Right ventricle myocardium superior (tissue), 1 donor: ENCODE data around the gene EPS8. TPM values are rescaled to one million over a fixed set of nuclear protein-coding genes. Genes with fewer than 3 reads are reported as not detected.

ENCODE experiments used
- ATAC-seq: fragments of 200-7000 bp; cut with Tn5 transposase; one replicate; pipeline ENCODE4 v1.9.1; 2020; ENCODE audit warnings: mild to moderate bottlenecking; ENCODE audit not compliant: poor library complexity
- DNase-seq: peaks from one replicate; pipeline ENCODE4 v3.0.0-alpha.2; 2020
- intact Hi-C: fragments of 100-400 bp; cut with DNase I; formaldehyde crosslinking; loops from one replicate; pipeline ENCODE4 v1.11.2; 2022
- total RNA-seq: library from RNA; stranded (reverse); fragmentation: NEBNext Ultra II Directional; extraction: Animal tissue kit (Norgen Biotek cat#: 25700); gene quantifications from one replicate; pipeline ENCODE4 v1.2.1, GENCODE V29; 2021
- donor health status: DM: no; HTN: yes; CAD: no; lungs with severe emphysema.

The EPS8 gene
- total RNA-seq, 1 donor from 2014 or later: 17.5 TPM

DNA sequence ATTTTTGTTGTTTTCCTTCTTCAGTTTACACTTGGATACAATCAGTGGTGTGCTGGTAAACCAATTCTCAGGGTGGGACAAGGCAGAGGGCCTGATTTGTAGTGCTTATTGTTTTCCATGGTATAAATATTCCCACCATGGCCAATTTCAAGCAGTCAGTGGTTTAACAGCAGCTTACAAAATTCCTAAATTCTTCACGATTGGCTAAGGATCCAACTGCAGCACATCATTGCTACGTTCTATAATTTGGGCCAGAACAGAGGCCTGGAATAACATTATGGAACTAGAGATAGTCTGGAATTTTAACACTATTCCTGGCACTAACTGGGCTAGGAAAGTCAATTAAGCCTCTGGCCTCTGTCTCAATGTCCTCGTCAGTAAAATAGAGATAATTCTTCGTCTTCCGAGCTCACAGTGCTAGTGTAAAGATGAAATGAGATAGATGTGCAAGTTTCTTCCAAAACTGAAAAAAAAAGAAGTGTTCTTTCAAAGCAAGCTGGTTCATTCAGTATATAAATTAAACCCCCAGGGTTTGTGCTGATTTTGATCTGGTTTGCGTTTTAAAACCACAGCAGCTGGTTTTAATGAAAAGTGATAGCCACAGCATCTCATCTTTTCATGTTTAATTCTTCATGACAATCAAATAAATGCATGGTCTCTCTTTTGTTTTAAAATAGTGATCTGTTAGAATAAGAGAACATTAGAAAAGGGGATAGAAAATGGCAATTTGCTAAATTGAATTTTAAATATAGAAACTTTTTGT, 104.1 kb downstream of the EPS8 start:
- DNase-seq (no peak), ATAC-seq (no peak)
- intact Hi-C loops: no loop called here

- DNase-seq: no peak
- ATAC-seq: no peak
- intact Hi-C loops: no loop called here
These were observed 106.4 kb downstream of the EPS8 start for GRCh38 chr12:15682826-15683225.

DNA sequence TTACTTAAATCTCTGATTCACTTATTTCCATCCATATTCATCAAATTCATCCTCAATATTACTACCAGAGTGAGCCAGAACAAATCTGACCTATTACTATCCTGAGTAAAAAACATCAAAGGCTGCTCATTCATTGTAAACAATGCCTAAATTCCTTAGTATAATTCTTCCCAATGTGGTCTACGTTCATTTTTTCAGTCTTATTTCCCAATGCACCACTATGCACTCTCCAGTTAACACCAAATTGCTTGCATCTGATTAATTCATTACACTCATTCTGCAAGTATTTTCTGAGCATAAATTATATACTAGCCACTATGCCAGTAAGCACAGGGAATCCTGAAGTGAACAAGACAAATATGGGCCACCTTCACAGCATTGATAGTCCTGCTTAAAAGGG, 110.0 kb downstream of the EPS8 start:
- no peak for ATAC-seq
- DNase-seq: no peak
- intact Hi-C loops: no loop called here

DNA sequence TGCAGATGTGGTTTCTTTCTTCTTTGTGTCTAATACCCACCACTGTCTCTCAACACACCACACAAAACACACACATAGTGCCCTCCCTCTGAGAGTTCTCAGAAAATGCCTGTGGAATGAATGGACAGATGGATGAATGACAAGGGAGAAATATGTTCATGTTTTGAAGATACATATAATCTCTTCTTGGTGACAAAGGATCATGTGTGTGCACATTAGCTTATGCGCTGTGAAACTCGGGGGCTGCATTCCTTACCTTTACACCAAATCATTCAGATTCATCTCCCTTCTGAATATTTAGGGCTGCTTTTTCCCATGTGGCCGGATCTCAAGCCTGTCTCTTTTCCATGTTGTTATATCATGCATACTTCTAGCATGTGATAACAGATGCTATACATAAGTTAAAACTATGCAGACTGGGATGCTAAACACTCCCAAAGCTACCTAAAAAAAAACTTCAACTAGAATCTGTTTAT, 111.4 kb downstream of the EPS8 start:
- DNase-seq (no peak), ATAC-seq (no peak)
- intact Hi-C loops: no loop called here

GRCh38 chr12:15677228-15677627, 112.0 kb downstream of the EPS8 start:
- intact Hi-C loops: no loop called here
- ATAC-seq (no peak), DNase-seq (no peak)

- intact Hi-C loops: no loop called here
- DNase-seq: no peak
- ATAC-seq: no peak
These were observed 116.4 kb downstream of the EPS8 start for GRCh38 chr12:15672671-15673270.

DNA sequence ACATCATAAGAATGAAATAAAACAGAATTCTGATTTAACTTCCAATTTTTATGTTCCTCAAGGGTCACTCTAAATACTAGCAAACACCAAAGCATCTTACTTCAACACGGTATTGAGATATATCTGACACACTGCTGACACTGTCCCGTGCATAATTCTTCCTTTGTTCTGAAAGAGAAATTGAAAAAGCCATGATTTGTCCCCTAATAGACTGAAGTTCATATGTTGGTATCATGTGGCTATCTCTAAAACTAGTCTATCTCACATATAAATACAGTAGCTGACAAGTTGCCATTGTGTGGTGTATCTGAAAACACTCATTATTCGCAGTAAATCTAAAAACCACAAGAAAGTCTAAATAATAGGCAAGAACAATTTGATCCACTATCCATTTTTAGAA, 118.4 kb downstream of the EPS8 start:
- intact Hi-C loops: no loop called here
- DNase-seq: no peak
- no peak for ATAC-seq

DNA sequence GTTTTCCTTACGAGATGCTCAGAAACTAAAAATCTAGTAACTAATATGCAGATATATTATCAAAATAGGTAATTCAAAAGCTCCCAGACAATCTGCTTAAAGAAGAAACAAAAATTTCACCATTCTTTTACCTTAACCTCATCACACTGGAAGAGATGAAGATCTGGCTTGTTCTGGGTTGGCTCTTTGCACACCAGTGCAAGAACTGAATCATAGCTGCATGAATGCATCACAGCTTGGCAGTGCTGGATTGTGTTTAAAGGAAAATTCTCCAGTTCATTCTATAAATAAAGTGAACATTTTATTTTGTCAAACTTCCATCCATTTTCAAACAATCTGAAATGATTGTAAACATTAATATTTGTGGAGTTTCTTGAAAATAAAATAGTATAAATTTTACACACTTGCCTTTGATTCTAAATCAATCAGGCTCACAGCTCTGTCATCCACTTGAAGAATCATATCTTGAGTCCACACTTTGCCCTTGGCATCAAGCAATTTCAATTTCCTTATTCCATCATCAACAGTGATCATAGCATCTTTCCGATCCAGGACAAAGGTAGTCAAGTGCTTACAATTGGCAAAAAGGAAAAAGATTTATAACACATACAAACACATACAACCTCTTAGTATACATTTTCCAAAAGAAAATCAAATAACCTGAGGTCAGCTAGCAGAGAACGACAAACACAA, 119.8 kb downstream of the EPS8 start:
- DNase-seq: no peak
- no peak for ATAC-seq
- intact Hi-C loops: no loop called here

- no peak for DNase-seq
- intact Hi-C loops: no loop called here
These were observed 124.7 kb downstream of the EPS8 start for GRCh38 chr12:15664491-15664890.

DNA sequence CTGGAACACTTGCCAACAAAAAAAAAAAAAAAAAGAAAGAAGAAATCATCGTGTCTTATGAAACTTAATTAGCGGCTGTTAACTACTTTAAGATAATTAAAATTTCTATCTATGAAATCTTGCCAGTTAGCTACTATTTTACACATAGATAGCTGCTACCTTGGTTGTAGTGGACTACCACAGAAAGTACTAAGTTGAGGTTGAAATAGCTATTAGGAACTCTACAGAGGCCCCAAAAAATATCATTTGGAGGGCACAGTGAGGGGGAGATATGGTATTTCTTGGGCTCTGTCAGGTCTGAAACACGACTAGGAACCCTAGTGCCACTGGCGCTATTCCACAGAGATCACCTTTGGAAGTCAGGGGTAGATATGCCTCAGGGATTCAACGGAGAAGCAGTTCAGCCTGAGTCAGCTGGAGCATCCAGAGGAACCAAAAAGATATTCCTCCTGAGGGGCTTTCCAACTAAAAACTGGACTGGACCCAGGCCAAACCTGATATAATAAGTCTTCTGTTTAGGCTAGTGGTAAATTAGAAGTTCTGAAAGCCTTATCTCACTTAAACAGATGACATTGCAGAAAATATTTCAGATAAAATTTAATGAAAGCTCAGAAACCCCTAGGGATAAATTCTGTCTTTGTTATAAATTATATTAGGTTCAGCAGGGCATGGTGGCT, 126.1 kb downstream of the EPS8 start:
- ATAC-seq: no peak
- intact Hi-C loops: no loop called here

More at GRCh38 chr12:15664491-15664890, 124.7 kb downstream of the EPS8 start:
- ATAC-seq: no peak

GRCh38 chr12:15662303-15662980, 126.7 kb downstream of the EPS8 start:
- intact Hi-C loops: no loop called here
- DNase-seq: no peak
- ATAC-seq: no peak

More for the DNA sequence above, 126.1 kb downstream of the EPS8 start:
- no peak for DNase-seq

GRCh38 chr12:15651371-15651770, 137.8 kb downstream of the EPS8 start:
- no peak for DNase-seq
- ATAC-seq: no peak
- intact Hi-C loops: no loop called here

- ATAC-seq (no peak), DNase-seq (no peak)
- intact Hi-C loops: no loop called here
These were observed 138.6 kb downstream of the EPS8 start for GRCh38 chr12:15650399-15651128.

DNA sequence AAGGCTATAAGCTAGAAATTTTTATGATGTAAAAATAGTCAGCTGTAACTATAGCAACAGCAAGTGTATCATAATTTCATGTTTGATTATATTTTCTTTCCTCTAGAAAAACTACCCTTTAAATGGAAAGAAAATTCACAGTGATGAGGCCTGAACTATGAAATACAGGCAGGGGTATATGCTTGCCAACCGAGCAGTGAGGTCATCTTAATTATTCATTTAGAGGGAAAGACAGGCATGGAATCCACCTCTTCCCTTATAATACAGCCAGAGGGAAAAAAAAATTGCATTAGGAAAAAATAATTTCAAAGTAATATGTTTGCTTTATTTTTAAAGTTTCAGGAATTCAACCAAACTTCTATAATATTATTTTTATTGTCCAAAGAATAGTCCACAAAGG, 139.8 kb downstream of the EPS8 start:
- intact Hi-C loops: no loop called here
- no peak for ATAC-seq

GRCh38 chr12:15648558-15648957, 140.6 kb downstream of the EPS8 start:
- DNase-seq (no peak), ATAC-seq (no peak)
- intact Hi-C loops: no loop called here

More for the DNA sequence above, 139.8 kb downstream of the EPS8 start:
- DNase-seq: no peak

- ATAC-seq (no peak), DNase-seq (no peak)
- intact Hi-C loops: no loop called here
These were observed 142.6 kb downstream of the EPS8 start for GRCh38 chr12:15646581-15646980.

GRCh38 chr12:15644700-15645099, 144.5 kb downstream of the EPS8 start:
- no peak for DNase-seq
- intact Hi-C loops: no loop called here

DNA sequence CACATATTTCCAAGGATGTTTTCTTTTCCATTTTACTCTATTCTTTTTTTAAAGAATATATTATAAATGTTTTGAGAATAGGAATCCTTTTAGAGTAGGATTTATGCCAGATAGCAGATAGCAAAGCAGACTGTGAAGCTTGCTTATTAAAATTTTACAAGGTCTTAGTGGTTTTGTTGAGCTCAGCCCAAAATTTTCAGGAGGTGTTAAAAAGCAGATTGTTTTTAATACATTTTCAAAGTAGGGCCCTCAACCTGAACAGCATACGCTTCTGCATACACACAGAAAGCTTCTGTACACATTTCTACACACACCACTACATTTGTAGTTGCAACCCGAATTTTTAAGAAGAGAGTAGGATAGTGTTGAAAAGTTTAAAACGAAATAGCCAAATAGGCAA, 151.0 kb downstream of the EPS8 start:
- no peak for ATAC-seq

More at GRCh38 chr12:15644700-15645099, 144.5 kb downstream of the EPS8 start:
- no peak for ATAC-seq

More for the DNA sequence above, 151.0 kb downstream of the EPS8 start:
- intact Hi-C loops: no loop called here
- no peak for DNase-seq
